Peyer's patch (tissue), 4 donors: ENCODE measurements around the gene NGDN. TPM values are rescaled to one million over a fixed set of nuclear protein-coding genes. Genes with fewer than 3 reads are reported as not detected.
A peak's percentile ranks its signal among the peaks of the same experiment; 100 is the strongest.

Experiments used
- DNase-seq, 3 donors: peaks; one replicate each; pipeline ENCODE4 v3.0.0-alpha.2; 2017 to 2019
- H3K27ac ChIP-seq, 4 donors: fragments of 200-600 bp; sonication (generic); one replicate each; pipeline ENCODE4 v1.5.1; 2016 to 2019
- H3K27me3 ChIP-seq, 2 donors: fragments of 200-600 bp; sonication (generic); one replicate each; pipeline ENCODE4 v1.5.1; 2019
- H3K36me3 ChIP-seq, 3 donors: fragments of 200-600 bp; sonication (generic); one replicate each; pipeline ENCODE4 v1.5.1; 2016 to 2019
- H3K4me1 ChIP-seq, 4 donors: fragments of 200-600 bp; sonication (generic); one replicate each; pipeline ENCODE4 v1.5.1; 2016 to 2019
- H3K4me3 ChIP-seq, 4 donors: fragments of 200-600 bp; sonication (generic); 1 replicate in 3 of 4; 2 replicates in 1 of 4; pipeline ENCODE4 v1.5.1; 2016 to 2019; ENCODE audit warnings: mild to moderate bottlenecking in 1 of 4
- H3K9me3 ChIP-seq, 4 donors: fragments of 200-600 bp; sonication (generic); one replicate each; pipeline ENCODE4 v1.5.1; 2016 to 2019; ENCODE audit warnings: mild to moderate bottlenecking in 1 of 4
- CTCF ChIP-seq, 6 experiments: fragments of 450-650 bp in 4 of 6; fragments of 200-600 bp in 2 of 6; sonication (generic) in 1 of 6; IDR thresholded peaks; one replicate each; pipeline ENCODE4 v1.5.1; 2017 to 2019; ENCODE audit warnings: antibody characterized with exemption in 6 of 6, mild to moderate bottlenecking in 3 of 6, moderate library complexity in 1 of 6
- POLR2A ChIP-seq, 2 donors: fragments of 450-650 bp; IDR thresholded peaks; one replicate each; pipeline ENCODE4 v1.5.1; 2017; ENCODE audit warnings: antibody characterized with exemption in 2 of 2, mild to moderate bottlenecking in 2 of 2, moderate library complexity in 2 of 2
- total RNA-seq, 4 donors: library from RNA; depleted of rRNA; stranded (reverse); fragments of >200 nt; gene quantifications; one replicate each; pipeline ENCODE4 v1.1.0, GENCODE V29; 2016

The NGDN gene
- total RNA-seq, 4 donors from 2014 or later = 25.5 to 61.9 (median 35.4) TPM

DNA sequence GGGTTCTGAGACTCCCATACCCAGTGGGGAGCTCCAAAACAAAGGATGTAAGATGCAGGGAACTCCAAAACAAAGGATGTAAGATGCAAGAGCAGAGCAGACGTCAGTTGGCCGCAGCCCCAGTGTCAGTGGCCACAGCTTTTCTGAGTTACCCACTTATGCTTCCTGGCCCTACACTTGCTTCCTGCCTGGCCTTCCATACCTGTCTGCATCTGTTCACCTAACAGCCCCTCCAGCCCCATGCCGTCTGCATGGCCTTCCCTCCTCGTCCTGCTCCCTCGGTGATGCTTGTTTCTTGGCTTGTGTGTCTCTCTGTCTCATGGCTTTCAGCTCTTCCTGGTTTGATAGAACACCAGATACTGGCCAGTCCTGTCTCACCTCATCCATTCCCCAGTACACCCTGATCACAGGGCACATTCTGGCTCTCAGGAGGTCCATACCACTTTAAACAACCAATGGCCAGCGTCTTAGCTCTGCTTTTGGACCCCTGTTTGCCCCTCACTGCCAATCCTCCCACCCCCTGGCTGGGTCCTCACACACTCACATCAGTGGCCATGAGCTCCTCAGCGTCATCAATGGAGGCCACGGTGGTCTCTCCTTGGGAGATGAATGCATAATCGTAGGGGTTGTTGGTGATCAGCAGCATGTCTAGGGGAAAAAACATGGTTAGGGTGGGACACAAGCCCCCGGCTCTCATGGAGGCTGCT, 39.3 kb upstream of the NGDN start:
- TF ChIP-seq CTCF (IDR thresholded peaks at IDR 0.05) (no peak), POLR2A (IDR thresholded peaks at IDR 0.05) (no peak)
- Histone ChIP-seq H3K4me1 (no peaks in the 10 kb centered on the region), H3K27ac (no peak overlapping the region), H3K36me3 (no peaks in the 10 kb centered on the region), H3K4me3 (no peak overlapping the region), H3K27me3 (no peaks in the 10 kb centered on the region), H3K9me3 (no peaks in the 10 kb centered on the region)
- peak in 1 of 3 donors; percentile 31 for DNase-seq

DNA sequence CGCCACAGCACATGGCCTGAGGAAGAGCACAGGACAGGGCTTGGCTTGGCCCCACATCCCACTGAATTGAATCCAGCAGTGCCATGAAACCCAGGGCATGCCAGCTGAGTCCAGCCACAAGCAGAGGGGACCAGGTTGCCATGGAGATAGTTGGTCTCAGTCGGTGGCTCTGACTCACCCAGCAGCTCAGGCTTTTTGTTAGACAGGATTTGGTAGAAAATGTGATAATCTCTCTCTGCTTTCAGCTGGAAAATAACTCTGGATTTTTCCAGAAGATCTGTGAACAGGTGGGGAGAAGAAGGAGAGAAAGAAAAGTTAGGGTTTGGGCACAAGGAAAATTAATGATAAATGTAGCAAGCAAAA, 38.8 kb upstream of the NGDN start:
- no peaks in the 10 kb centered on the region for H3K36me3 ChIP-seq
- DNase-seq = no peak
- TF ChIP-seq POLR2A (IDR thresholded peaks at IDR 0.05) (no peak), CTCF (IDR thresholded peaks at IDR 0.05) (no peak)
- no peaks in the 10 kb centered on the region for H3K27me3 ChIP-seq
- no peak overlapping the region for H3K27ac ChIP-seq
- H3K4me3 ChIP-seq = no peak overlapping the region
- no peaks in the 10 kb centered on the region for H3K4me1 ChIP-seq
- H3K9me3 ChIP-seq = no peaks in the 10 kb centered on the region

GRCh38 chr14:23431486-23431885, 38.0 kb upstream of the NGDN start:
- TF ChIP-seq POLR2A (IDR thresholded peaks at IDR 0.05) (no peak), CTCF (IDR thresholded peaks at IDR 0.05) (no peak)
- Histone ChIP-seq H3K27ac (no peak overlapping the region), H3K4me1 (no peaks in the 10 kb centered on the region), H3K9me3 (no peaks in the 10 kb centered on the region), H3K36me3 (no peaks in the 10 kb centered on the region), H3K27me3 (no peaks in the 10 kb centered on the region), H3K4me3 (no peak overlapping the region)
- peak in 2 of 3 donors; percentile 24 to 28 for DNase-seq

GRCh38 chr14:23432102-23432925, 37.2 kb upstream of the NGDN start:
- H3K4me3 ChIP-seq = no peak overlapping the region
- TF ChIP-seq CTCF (IDR thresholded peaks at IDR 0.05) (no peak), POLR2A (IDR thresholded peaks at IDR 0.05) (no peak)
- DNase-seq = peak in 1 of 3 donors; percentile 41
- no peaks in the 10 kb centered on the region for H3K4me1 ChIP-seq
- no peaks in the 10 kb centered on the region for H3K27me3 ChIP-seq
- no peak overlapping the region for H3K27ac ChIP-seq
- H3K36me3 ChIP-seq = no peaks in the 10 kb centered on the region
- no peaks in the 10 kb centered on the region for H3K9me3 ChIP-seq

- Histone ChIP-seq H3K4me1 (no peaks in the 10 kb centered on the region), H3K27ac (no peak overlapping the region), H3K36me3 (no peaks in the 10 kb centered on the region), H3K4me3 (no peak overlapping the region), H3K27me3 (no peaks in the 10 kb centered on the region), H3K9me3 (no peaks in the 10 kb centered on the region)
- no peak for TF ChIP-seq POLR2A (IDR thresholded peaks at IDR 0.05)
- DNase-seq = peak in 2 of 3 donors; percentile 23 to 31
Observed at GRCh38 chr14:23432946-23433345, 36.6 kb upstream of the NGDN start.

DNA sequence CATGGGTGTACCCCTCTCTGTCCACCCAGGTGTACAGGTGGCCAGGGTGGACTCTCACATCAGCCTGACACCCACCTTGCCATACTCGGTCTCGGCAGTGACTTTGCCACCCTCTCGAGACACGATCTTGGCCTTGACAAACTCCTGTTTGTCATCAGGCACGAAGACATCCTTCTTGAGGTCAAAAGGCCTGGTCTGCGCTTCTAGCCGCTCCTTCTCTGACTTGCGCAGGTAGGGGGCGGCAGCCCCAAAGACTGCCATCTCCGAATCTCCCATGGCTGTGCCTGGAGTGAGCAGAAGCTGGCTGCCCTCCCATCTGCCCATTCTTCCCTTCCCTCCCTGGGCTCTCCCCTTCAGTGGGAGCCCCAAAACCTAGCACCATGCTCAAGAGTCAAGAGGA, 36.0 kb upstream of the NGDN start:
- H3K27ac ChIP-seq = no peak overlapping the region
- H3K4me3 ChIP-seq = no peak overlapping the region
- DNase-seq = peak in 1 of 3 donors; percentile 10
- TF ChIP-seq CTCF (IDR thresholded peaks at IDR 0.05) (no peak), POLR2A (IDR thresholded peaks at IDR 0.05) (no peak)
- H3K9me3 ChIP-seq = no peaks in the 10 kb centered on the region
- H3K36me3 ChIP-seq = no peaks in the 10 kb centered on the region
- H3K4me1 ChIP-seq = no peaks in the 10 kb centered on the region
- no peaks in the 10 kb centered on the region for H3K27me3 ChIP-seq
